IMR-90 (cell line): ENCODE data around the gene ACTN1. TPM values are rescaled to one million over a fixed set of nuclear protein-coding genes. Genes with fewer than 3 reads are reported as not detected.

Source experiments
- ATAC-seq: fragments of 200-7000 bp; cut with Tn5 transposase; 2 replicates; pipeline ENCODE4 v1.9.1; 2020; ENCODE audit warnings: low read depth, mild to moderate bottlenecking, moderate library complexity
- BruUV-seq: library from RNA; stranded (reverse); fragments of 400-500 nt; replicated peaks from 2 replicates; lab custom pipeline; 2021; lab: Mats Ljungman, UMichigan
- CTCF ChIA-PET: fragments of 300-600 bp; formaldehyde crosslinking; extraction: SDS; loops from one replicate; lab custom pipeline; 2021; ENCODE audit warnings: antibody characterized with exemption; lab: Yijun Ruan, JAX
- POLR2A ChIA-PET: fragments of 300-600 bp; sonication (Branson Sonifier 250); formaldehyde crosslinking; loops from one replicate; lab custom pipeline; 2022; ENCODE audit warnings: antibody characterized with exemption; ENCODE audit not compliant: unreplicated experiment; lab: Charles Lee
- DNase-seq: peaks from one replicate; pipeline ENCODE4 v3.0.0; 2013
- H2AFZ ChIP-seq: replicated peaks from 2 replicates; pipeline ENCODE3; 2013; ENCODE audit warnings: low read length, mild to moderate bottlenecking; ENCODE audit not compliant: poor library complexity
- H2AK5ac ChIP-seq: 2 replicates; pipeline ENCODE4 v1.6.1; 2013; ENCODE audit warnings: low read depth, low read length, inconsistent platforms
- H2AK9ac ChIP-seq: replicated peaks from 2 replicates; pipeline ENCODE3; 2013; ENCODE audit warnings: mild to moderate bottlenecking, low read depth, low read length, moderate library complexity; ENCODE audit not compliant: poor library complexity
- H2BK120ac ChIP-seq: 2 replicates; pipeline ENCODE4 v1.6.1; 2013; ENCODE audit warnings: low read depth, low read length, inconsistent platforms
- H2BK15ac ChIP-seq: 3 replicates; pipeline ENCODE4 v1.6.1; 2013; ENCODE audit warnings: low read depth, low read length, inconsistent platforms
- H2BK20ac ChIP-seq: 2 replicates; pipeline ENCODE4 v1.6.1; 2013; ENCODE audit warnings: low read depth, mild to moderate bottlenecking, inconsistent platforms, low read length, moderate library complexity
- H2BK5ac ChIP-seq: 2 replicates; pipeline ENCODE4 v1.6.1; 2013; ENCODE audit warnings: mild to moderate bottlenecking, low read depth, low read length, inconsistent platforms; ENCODE audit not compliant: poor library complexity, severe bottlenecking
- H3K14ac ChIP-seq: replicated peaks from 2 replicates; pipeline ENCODE4 v1.6.1; 2013; ENCODE audit warnings: low read depth, low read length, inconsistent platforms
- H3K18ac ChIP-seq: 2 replicates; pipeline ENCODE4 v1.6.1; 2013; ENCODE audit warnings: low read depth, low read length, control low read depth
- H3K23ac ChIP-seq: 2 replicates; pipeline ENCODE4 v1.6.1; 2013; ENCODE audit warnings: low read depth, low read length, inconsistent platforms
- H3K27ac ChIP-seq: 2 replicates; pipeline ENCODE4 v1.5.1; 2013; ENCODE audit warnings: mild to moderate bottlenecking, control low read depth, low read length; ENCODE audit not compliant: insufficient read depth
- H3K27me3 ChIP-seq: 2 replicates; pipeline ENCODE4 v1.6.1; 2013; ENCODE audit warnings: low read length; ENCODE audit not compliant: control insufficient read depth, insufficient read depth
- H3K36me3 ChIP-seq: 2 replicates; pipeline ENCODE4 v1.6.1; 2013; ENCODE audit warnings: low read length, mixed read lengths; ENCODE audit not compliant: control insufficient read depth, insufficient read depth
- H3K4ac ChIP-seq: 2 replicates; pipeline ENCODE4 v1.6.1; 2013; ENCODE audit warnings: low read depth, low read length, inconsistent platforms
- H3K4me1 ChIP-seq: 2 replicates; pipeline ENCODE4 v1.6.1; 2013; ENCODE audit warnings: low read length, mixed read lengths; ENCODE audit not compliant: control insufficient read depth, insufficient read depth
- H3K4me2 ChIP-seq: 2 replicates; pipeline ENCODE4 v1.6.1; 2013; ENCODE audit warnings: low read depth, mild to moderate bottlenecking, control low read depth, low read length, moderate library complexity
- H3K4me3 ChIP-seq: 2 replicates; pipeline ENCODE4 v1.5.1; 2013; ENCODE audit warnings: low read depth, mild to moderate bottlenecking, control low read depth, low read length, moderate library complexity; ENCODE audit not compliant: insufficient read depth
- H3K56ac ChIP-seq: 2 replicates; pipeline ENCODE4 v1.6.1; 2013; ENCODE audit warnings: low read length, inconsistent platforms; ENCODE audit not compliant: insufficient read depth; ENCODE audit errors: extremely low read depth
- H3K79me1 ChIP-seq, 2 experiments: 2 replicates each; pipeline ENCODE4 v1.6.1; 2013; ENCODE audit warnings: low read length in 2 of 2, inconsistent platforms in 1 of 2, low read depth in 1 of 2
- H3K9ac ChIP-seq: 2 replicates; pipeline ENCODE4 v1.6.1; 2013; ENCODE audit warnings: low read depth, low read length, control low read depth
- H3K9me1 ChIP-seq: 2 replicates; pipeline ENCODE4 v1.6.1; 2013; ENCODE audit warnings: low read length, inconsistent platforms; ENCODE audit not compliant: insufficient read depth
- H3K9me3 ChIP-seq: 2 replicates; pipeline ENCODE4 v1.6.1; 2013; ENCODE audit warnings: low read length; ENCODE audit not compliant: control insufficient read depth, insufficient read depth
- H4K20me1 ChIP-seq: 2 replicates; pipeline ENCODE4 v1.6.1; 2013; ENCODE audit warnings: low read length, inconsistent platforms; ENCODE audit not compliant: insufficient read depth
- H4K5ac ChIP-seq: 2 replicates; pipeline ENCODE4 v1.6.1; 2013; ENCODE audit warnings: mild to moderate bottlenecking, low read depth, low read length, control low read depth
- H4K8ac ChIP-seq, 2 experiments: 2 replicates each; pipeline ENCODE4 v1.6.1; 2013; ENCODE audit warnings: low read depth in 2 of 2, low read length in 2 of 2, control low read depth in 1 of 2, inconsistent platforms in 1 of 2
- H4K91ac ChIP-seq: 2 replicates; pipeline ENCODE4 v1.6.1; 2013; ENCODE audit warnings: low read depth, low read length, inconsistent platforms; ENCODE audit not compliant: insufficient read depth
- BHLHE40 ChIP-seq: fragments of 150-350 bp; IDR thresholded peaks from 2 replicates; pipeline ENCODE4 v1.6.1; 2016; ENCODE audit warnings: mild to moderate bottlenecking, low read depth, low read length
- MAZ ChIP-seq: IDR thresholded peaks from 2 replicates; pipeline ENCODE4 v1.6.1; 2012; ENCODE audit warnings: low read depth, mild to moderate bottlenecking, low read length, improper control_type of control experiment, moderate library complexity, borderline replicate concordance
- RCOR1 ChIP-seq: IDR thresholded peaks from 2 replicates; pipeline ENCODE4 v1.6.1; 2012; ENCODE audit warnings: mild to moderate bottlenecking, low read length, improper control_type of control experiment; ENCODE audit not compliant: insufficient replicate concordance
- WGBS, 2 experiments: methylation state at CpG; one replicate each; pipeline versions ENCODE4 v1.1.5 to v1.1.7; 2013; ENCODE audit warnings: missing lambda C conversion rate in 2 of 2; ENCODE audit not compliant: insufficient read length in 1 of 2; ENCODE audit errors: extremely low coverage in 2 of 2; 5-methylcytosine and 5-hydroxymethylcytosine counted together
- dilution Hi-C: fragments of 300-500 bp; cut with HindIII; formaldehyde crosslinking; loops from one replicate; pipeline ENCODE4 v1.14.3; 2018; ENCODE audit warnings: low sequenced_read_pairs; ENCODE audit not compliant: unreplicated experiment
- in situ Hi-C: fragments of 300-500 bp; cut with MboI; formaldehyde crosslinking; loops from 3 replicates; pipeline ENCODE4 v1.14.3; 2019; ENCODE audit warnings: low sequenced_read_pairs, inconsistent platforms, mixed read lengths
- intact Hi-C: fragments of 100-400 bp; cut with micrococcal nuclease; formaldehyde crosslinking; loops from 2 replicates; pipeline ENCODE4 v1.10.0; 2022
- polyA plus RNA-seq, 3 experiments: library from polyadenylated mRNA; depleted of rRNA; stranded (reverse); fragments of >200 nt; gene quantifications; 2 replicates each; pipeline ENCODE4 v1.2.3, GENCODE V29; 2012; ENCODE audit warnings: low replicate concordance in 1 of 3
- total RNA-seq: library from RNA; depleted of rRNA; stranded (reverse); fragments of >200 nt; gene quantifications from 2 replicates; pipeline ENCODE4 v1.2.3, GENCODE V29; 2012

Gene ACTN1
- total and polyA plus RNA-seq, 2 of the 4 experiments (the other 2 are of a cell fraction), result 684 to 766 TPM

DNA sequence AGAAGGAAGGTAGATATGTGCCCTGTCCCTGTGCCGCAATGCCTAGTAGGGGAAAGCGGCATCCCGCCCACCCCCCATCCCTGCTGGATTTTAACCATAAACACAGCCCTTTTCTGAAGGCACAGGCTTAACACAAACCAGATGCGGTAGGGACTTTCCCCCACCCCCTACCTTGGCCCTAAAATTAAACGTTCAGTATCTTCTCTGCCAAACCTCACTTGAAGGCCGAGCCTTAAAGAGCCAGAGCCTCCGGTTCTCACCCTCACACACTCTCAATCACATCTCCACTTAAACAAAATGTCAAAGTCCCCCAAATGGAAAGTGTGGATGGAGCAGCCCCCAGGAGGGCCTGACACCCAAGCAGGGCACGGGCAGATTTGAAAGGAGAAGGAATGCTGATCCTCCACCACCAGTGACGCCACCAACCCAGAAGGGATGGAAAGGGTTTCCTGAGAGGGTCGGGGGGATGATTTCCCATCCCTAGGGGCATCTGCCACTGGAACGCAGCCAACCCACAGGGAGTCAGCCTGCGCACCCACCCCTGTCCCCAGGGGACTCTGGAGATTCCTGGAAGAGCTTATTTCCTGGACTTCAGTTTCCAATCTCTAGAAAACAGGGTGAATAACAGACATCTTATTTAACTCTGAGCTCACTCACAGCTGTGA, 26.4 kb downstream of the ACTN1 start:
- in situ Hi-C loops (no loop called here), intact Hi-C loops (no loop called here), dilution Hi-C loops (no loop called here)
- TF ChIP-seq BHLHE40 (peak; percentile 56; the same call in 1 of the 2 replicates), RCOR1 (no peak), MAZ (peak; percentile 49; the same call in 1 of the 2 replicates)
- Histone ChIP-seq H3K4ac (peak overlapping the region; percentile 96), H3K4me1 (peaks cover 67% of the 10 kb centered on the region), H3K4me3 (no peak overlapping the region), H4K20me1 (peaks cover 99% of the 10 kb centered on the region), H3K9me3 (no peaks in the 10 kb centered on the region), H2BK120ac (peak overlapping the region; percentile 93; the same call in 1 of the 2 replicates), H3K56ac (peak overlapping the region; percentile 25), H3K14ac (peak overlapping the region; percentile 95), H3K9me1 (peaks cover 42% of the 10 kb centered on the region), H2AK9ac (no peak overlapping the region), H3K9ac (peak overlapping the region; percentile 73), H3K27me3 (no peaks in the 10 kb centered on the region), H2AK5ac (peak overlapping the region; percentile 96), H4K8ac (peak overlapping the region; percentile 32 to 85; a peak in 2 of 4 replicates), H3K23ac (peak overlapping the region; percentile 95), H3K36me3 (peaks cover 32% of the 10 kb centered on the region), H2AFZ (no peak overlapping the region), H3K27ac (peak overlapping the region; percentile 76), H2BK20ac (no peak overlapping the region), H3K18ac (peak overlapping the region; percentile 84), H2BK15ac (0 out of 3 replicates have a peak overlapping the region, but pooled peaks have one; percentile 4), H4K5ac (peak overlapping the region; percentile 76; the same call in 1 of the 2 replicates), H3K4me2 (peak overlapping the region; percentile 47), H4K91ac (peak overlapping the region; percentile 79; the same call in 1 of the 2 replicates), H3K79me1 (peaks cover 0 to 53% of the 10 kb centered on the region in 2 experiments; a peak in 2 of 4 replicates), H2BK5ac (peak overlapping the region; percentile 91)
- no CpG with 5 or more reads among the region's 12 CpGs for WGBS, 2 experiments
- ATAC-seq, result peak; percentile 25
- ChIA-PET CTCF (interaction anchor here (1.1 kb wide), 1 partner anchor 38 kb away, joined by 3 read pairs; no protein-coding TSS in a partner anchor), POLR2A (interaction anchor here (1.0 kb wide), 1 partner anchor 24 kb away, joined by 3 read pairs; no protein-coding TSS in a partner anchor)
- peak; percentile 94 for DNase-seq
- BruUV-seq, result no TSS peak
